Articular chondrocyte of knee joint (primary cell): ENCODE results near the gene TBCA. TPM values are rescaled to one million over a fixed set of nuclear protein-coding genes. Genes with fewer than 3 reads are reported as not detected.

ENCODE experiments used
- total RNA-seq: library from RNA; depleted of rRNA; stranded (reverse); fragments of >200 nt; gene quantifications from 2 replicates; pipeline ENCODE4 v1.2.3, GENCODE V29; 2012

Gene TBCA
- 124 and 127 TPM in 2 replicates for total RNA-seq

GRCh38 chr5:77775790-77776553, at the start of gene TBCA:
Gene TBCA (minus strand): TSS chr5:77776339. CDS start chr5:77776257, 82 bp downstream.

Other genes starting within 250 kb of the TBCA start
- gene OTP, start 137.6 kb downstream of the TBCA start, total RNA-seq = not detected in 2 replicates